Right lobe of liver (tissue), 4 donors: Measurements from ENCODE around the gene CAMK1G.

ENCODE experiments used
- CTCF ChIP-seq, 4 donors: fragments of 200-600 bp in 3 of 4; fragments of 450-650 bp in 1 of 4; IDR thresholded peaks; one replicate each; pipeline versions ENCODE4 v1.5.1 to v1.8.0; 2016 to 2022; ENCODE audit warnings: antibody characterized with exemption in 4 of 4, mild to moderate bottlenecking in 2 of 4
- POLR2A ChIP-seq: fragments of 450-650 bp; IDR thresholded peaks from one replicate; pipeline ENCODE4 v1.6.1; 2017; ENCODE audit warnings: antibody characterized with exemption, mild to moderate bottlenecking
- donor health status: DM: no; HTN: no; CAD: no.
- donor health status: DM: no; HTN: no; CAD: no.
- donor health status: DM: no; HTN: yes; CAD: no.

GRCh38 chr1:209537336-209538114 is 46.0 kb upstream of the CAMK1G start:
- TF ChIP-seq CTCF (IDR thresholded peaks at IDR 0.05) (no peak), POLR2A (no peak)
